HepG2 (cell line): Measurements from ENCODE around the gene GP1BA. TPM values are rescaled to one million over a fixed set of nuclear protein-coding genes. Genes with fewer than 3 reads are reported as not detected.

Experiments
- AGO2 ChIP-seq: fragments of 200-400 bp; formaldehyde crosslinking; optimal IDR thresholded peaks from 2 replicates; pipeline ENCODE3; 2017; ENCODE audit warnings: mild to moderate bottlenecking, low read depth, low read length, moderate library complexity
- CREB1 ChIP-seq, 2 experiments: fragments of 450-650 bp in 1 of 2; IDR thresholded peaks; 2 replicates each; pipeline ENCODE4 v1.6.1; 2016 to 2017; ENCODE audit warnings: control low read depth in 1 of 2, mild to moderate bottlenecking in 1 of 2, missing compliant biosample characterization in 1 of 2, missing genetic modification characterization in 1 of 2
- EEA1 ChIP-seq: sonication (generic); formaldehyde crosslinking; IDR thresholded peaks from 2 replicates; pipeline ENCODE4 v1.5.1; 2020; ENCODE audit warnings: mild to moderate bottlenecking, missing genetic modification reagents, borderline replicate concordance
- GZF1 ChIP-seq: sonication (generic); formaldehyde crosslinking; IDR thresholded peaks from 2 replicates; pipeline ENCODE4 v1.5.1; 2020; ENCODE audit warnings: mild to moderate bottlenecking, missing genetic modification reagents
- HES4 ChIP-seq: sonication (generic); formaldehyde crosslinking; IDR thresholded peaks from 2 replicates; pipeline ENCODE4 v1.9.0; 2021; ENCODE audit warnings: mild to moderate bottlenecking, missing genetic modification reagents, borderline replicate concordance
- HOXA7 ChIP-seq: sonication (generic); formaldehyde crosslinking; IDR thresholded peaks from 2 replicates; pipeline ENCODE4 v1.8.1; 2022; ENCODE audit warnings: mild to moderate bottlenecking, missing genetic modification reagents, moderate library complexity
- JARID2 ChIP-seq: sonication (generic); formaldehyde crosslinking; IDR thresholded peaks from 2 replicates; pipeline ENCODE4 v1.8.1; 2023; ENCODE audit warnings: missing genetic modification reagents, inconsistent platforms; ENCODE audit not compliant: insufficient replicate concordance
- MBNL3 ChIP-seq: fragments of 250-450 bp; sonication (Bioruptor Pico); conservative IDR thresholded peaks from 2 replicates; pipeline ENCODE4 v1.8.0; 2022; ENCODE audit warnings: mild to moderate bottlenecking, inconsistent platforms
- PHF21A ChIP-seq: sonication (generic); formaldehyde crosslinking; IDR thresholded peaks from 2 replicates; pipeline ENCODE4 v1.5.0; 2020; ENCODE audit warnings: mild to moderate bottlenecking, missing genetic modification reagents
- RBM22 ChIP-seq: fragments of 200-400 bp; formaldehyde crosslinking; optimal IDR thresholded peaks from 2 replicates; pipeline ENCODE3; 2017; ENCODE audit warnings: mild to moderate bottlenecking, low read length, moderate library complexity
- SAP130 ChIP-seq: IDR thresholded peaks from 2 replicates; pipeline ENCODE4 v1.6.1; 2016; ENCODE audit warnings: low read depth
- SMYD3 ChIP-seq: sonication (generic); formaldehyde crosslinking; IDR thresholded peaks from 2 replicates; pipeline ENCODE4 v1.8.1; 2023; ENCODE audit warnings: mild to moderate bottlenecking, missing genetic modification reagents
- SNRNP70 ChIP-seq: fragments of 200-400 bp; formaldehyde crosslinking; IDR thresholded peaks from 2 replicates; pipeline ENCODE4 v1.6.1; 2017; ENCODE audit warnings: mild to moderate bottlenecking, low read depth, low read length, moderate library complexity
- TAF1 ChIP-seq: sonication (generic); formaldehyde crosslinking; IDR thresholded peaks from 2 replicates; pipeline ENCODE4 v1.4.0; 2020; ENCODE audit warnings: missing genetic modification reagents
- TCF12 ChIP-seq, 2 experiments: fragments of 450-650 bp in 1 of 2; sonication (generic) in 1 of 2; formaldehyde crosslinking in 1 of 2; IDR thresholded peaks; 2 replicates each; pipeline versions ENCODE4 v1.6.1 to v1.8.0; 2017 to 2022; ENCODE audit warnings: antibody characterized with exemption in 1 of 2, mild to moderate bottlenecking in 1 of 2, missing genetic modification reagents in 1 of 2, moderate library complexity in 1 of 2
- TCF7L2 ChIP-seq: IDR thresholded peaks from 2 replicates; pipeline ENCODE4 v1.6.1; 2011; ENCODE audit warnings: mild to moderate bottlenecking, low read depth, low read length, moderate library complexity
- ZNF234 ChIP-seq: sonication (generic); formaldehyde crosslinking; conservative IDR thresholded peaks from 2 replicates; pipeline ENCODE4 v1.5.1; 2020; ENCODE audit warnings: mild to moderate bottlenecking, missing genetic modification reagents
- ZNF451 ChIP-seq: sonication (generic); formaldehyde crosslinking; IDR thresholded peaks from 2 replicates; pipeline ENCODE4 v1.5.0; 2020; ENCODE audit warnings: mild to moderate bottlenecking, missing genetic modification reagents
- ZNF558 ChIP-seq: sonication (generic); formaldehyde crosslinking; IDR thresholded peaks from 2 replicates; pipeline ENCODE4 v1.9.0; 2022; ENCODE audit warnings: mild to moderate bottlenecking, missing genetic modification reagents, borderline replicate concordance
- ZNF713 ChIP-seq: sonication (generic); formaldehyde crosslinking; IDR thresholded peaks from 2 replicates; pipeline ENCODE4 v1.4.0; 2020; ENCODE audit warnings: mild to moderate bottlenecking, missing genetic modification reagents
- polyA plus RNA-seq, 8 experiments: library from polyadenylated mRNA; depleted of rRNA in 3 of 8; stranded (reverse) in 7 of 8; unstranded in 1 of 8; fragments of >200 nt; fragmentation: Illumina TruSeq in 4 of 8; extraction: Trizol in 4 of 8; gene quantifications; 2 replicates each; pipeline versions ENCODE4 v1.2.1 to v1.2.3, GENCODE V29; 2011 to 2016; ENCODE audit warnings: low read depth in 4 of 8, missing spikeins in 1 of 8, mixed read lengths in 1 of 8; ENCODE audit not compliant: insufficient read depth in 1 of 8
- total RNA-seq, 5 experiments: library from RNA; depleted of rRNA; stranded (reverse); fragments of >200 nt; fragmentation: Illumina TruSeq; extraction: Trizol; gene quantifications; 2 replicates each; pipeline ENCODE4 v1.2.3, GENCODE V29; 2016; ENCODE audit warnings: low read depth in 1 of 5
- TF ChIP-seq, protein P1 (sequence below): sonication (generic); formaldehyde crosslinking; IDR thresholded peaks from 2 replicates; pipeline ENCODE4 v1.9.0; 2021; ENCODE audit warnings: missing genetic modification reagents, mild to moderate bottlenecking, borderline replicate concordance
- TF ChIP-seq, protein P2 (sequence below): sonication (generic); formaldehyde crosslinking; IDR thresholded peaks from 2 replicates; pipeline ENCODE4 v1.8.0; 2022; ENCODE audit warnings: mild to moderate bottlenecking, missing genetic modification reagents
- TF ChIP-seq, protein P3 (sequence below): IDR thresholded peaks from 2 replicates; pipeline ENCODE4 v1.6.1; 2016; ENCODE audit warnings: missing compliant biosample characterization, missing genetic modification reagents, borderline replicate concordance
- TF ChIP-seq, protein P4 (sequence below): sonication (generic); formaldehyde crosslinking; IDR thresholded peaks from 2 replicates; pipeline ENCODE4 v1.9.0; 2022; ENCODE audit warnings: low read depth, missing genetic modification reagents

Gene GP1BA
- total and polyA plus RNA-seq, 2 of the 13 experiments (the other 11 are each of a cell fraction or from before 2014, with no cell fraction given), result not detected

DNA sequence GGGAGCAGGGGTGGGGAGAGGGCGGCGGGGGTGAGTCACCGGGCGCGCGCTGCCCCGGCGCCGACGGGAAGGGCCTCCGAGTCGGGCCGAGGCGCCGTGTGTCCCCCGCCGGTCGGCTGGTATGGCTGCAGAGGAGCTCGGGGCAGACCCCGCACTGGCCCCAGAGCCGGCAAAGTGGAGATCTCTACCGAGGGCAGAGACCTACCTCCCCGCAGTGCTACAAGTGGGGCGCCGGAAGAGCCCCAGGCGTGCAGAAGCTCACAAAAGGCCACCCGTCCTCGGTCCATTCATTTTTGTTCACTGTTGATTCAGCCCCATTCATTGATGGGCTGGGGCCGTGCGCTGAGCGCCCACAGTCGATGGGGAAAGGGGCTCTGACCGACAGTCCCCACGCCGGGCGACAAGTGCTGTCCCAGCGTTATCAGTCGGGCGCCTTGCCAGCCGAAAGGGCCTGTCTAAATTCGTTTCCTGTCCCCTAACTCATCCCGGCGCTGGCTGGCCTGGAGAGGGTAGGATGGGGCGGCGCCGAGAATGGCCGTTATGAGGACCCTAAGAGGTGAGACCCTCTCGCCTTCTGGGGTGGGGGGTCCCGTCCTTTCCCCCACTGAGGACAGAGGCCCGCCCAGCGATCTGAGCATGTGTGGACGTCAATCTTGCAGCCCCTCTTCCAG is 18.1 kb downstream of the GP1BA start (continued):
- TF ChIP-seq ZNF234 (CRISPR knock-in tag) (no peak), HES4 (CRISPR knock-in tag) (0 out of 2 replicates have a peak, but pooled peaks have one; percentile 4), TAF1 (CRISPR knock-in tag) (peak; percentile 62), CREB1 (IDR thresholded peaks at IDR 0.05) (no peak), CREB1 (CRISPR knock-in tag; IDR thresholded peaks at IDR 0.05) (no peak), TCF7L2 (no peak), RBM22 (no peak), PHF21A (CRISPR knock-in tag) (no peak), EEA1 (CRISPR knock-in tag) (no peak; the same call in 1 of the 2 replicates), AGO2 (peak; percentile 58), SNRNP70 (no peak), ZNF558 (no peak), JARID2 (no peak), SAP130 (CRISPR knock-in tag) (peak; percentile 40; the same call in 1 of the 2 replicates), SMYD3 (no peak), TCF12 (IDR thresholded peaks at IDR 0.05) (no peak), TCF12 (CRISPR knock-in tag; IDR thresholded peaks at IDR 0.05) (0 out of 2 replicates have a peak, but pooled peaks have one; percentile 48), ZNF713 (CRISPR knock-in tag) (no peak), HOXA7 (CRISPR knock-in tag) (no peak), GZF1 (CRISPR knock-in tag) (no peak), MBNL3 (CRISPR knock-in tag) (no peak), ZNF451 (CRISPR knock-in tag) (no peak)
- TF ChIP-seq, protein P1, sequence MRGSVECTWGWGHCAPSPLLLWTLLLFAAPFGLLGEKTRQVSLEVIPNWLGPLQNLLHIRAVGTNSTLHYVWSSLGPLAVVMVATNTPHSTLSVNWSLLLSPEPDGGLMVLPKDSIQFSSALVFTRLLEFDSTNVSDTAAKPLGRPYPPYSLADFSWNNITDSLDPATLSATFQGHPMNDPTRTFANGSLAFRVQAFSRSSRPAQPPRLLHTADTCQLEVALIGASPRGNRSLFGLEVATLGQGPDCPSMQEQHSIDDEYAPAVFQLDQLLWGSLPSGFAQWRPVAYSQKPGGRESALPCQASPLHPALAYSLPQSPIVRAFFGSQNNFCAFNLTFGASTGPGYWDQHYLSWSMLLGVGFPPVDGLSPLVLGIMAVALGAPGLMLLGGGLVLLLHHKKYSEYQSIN, result no peak
- TF ChIP-seq, protein P2, sequence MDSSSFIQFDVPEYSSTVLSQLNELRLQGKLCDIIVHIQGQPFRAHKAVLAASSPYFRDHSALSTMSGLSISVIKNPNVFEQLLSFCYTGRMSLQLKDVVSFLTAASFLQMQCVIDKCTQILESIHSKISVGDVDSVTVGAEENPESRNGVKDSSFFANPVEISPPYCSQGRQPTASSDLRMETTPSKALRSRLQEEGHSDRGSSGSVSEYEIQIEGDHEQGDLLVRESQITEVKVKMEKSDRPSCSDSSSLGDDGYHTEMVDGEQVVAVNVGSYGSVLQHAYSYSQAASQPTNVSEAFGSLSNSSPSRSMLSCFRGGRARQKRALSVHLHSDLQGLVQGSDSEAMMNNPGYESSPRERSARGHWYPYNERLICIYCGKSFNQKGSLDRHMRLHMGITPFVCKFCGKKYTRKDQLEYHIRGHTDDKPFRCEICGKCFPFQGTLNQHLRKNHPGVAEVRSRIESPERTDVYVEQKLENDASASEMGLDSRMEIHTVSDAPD (CRISPR knock-in tag), result no peak
- TF ChIP-seq, protein P3, sequence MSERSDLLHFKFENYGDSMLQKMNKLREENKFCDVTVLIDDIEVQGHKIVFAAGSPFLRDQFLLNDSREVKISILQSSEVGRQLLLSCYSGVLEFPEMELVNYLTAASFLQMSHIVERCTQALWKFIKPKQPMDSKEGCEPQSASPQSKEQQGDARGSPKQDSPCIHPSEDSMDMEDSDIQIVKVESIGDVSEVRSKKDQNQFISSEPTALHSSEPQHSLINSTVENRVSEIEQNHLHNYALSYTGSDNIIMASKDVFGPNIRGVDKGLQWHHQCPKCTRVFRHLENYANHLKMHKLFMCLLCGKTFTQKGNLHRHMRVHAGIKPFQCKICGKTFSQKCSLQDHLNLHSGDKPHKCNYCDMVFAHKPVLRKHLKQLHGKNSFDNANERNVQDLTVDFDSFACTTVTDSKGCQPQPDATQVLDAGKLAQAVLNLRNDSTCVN (CRISPR knock-in tag), result no peak
- TF ChIP-seq, protein P4, sequence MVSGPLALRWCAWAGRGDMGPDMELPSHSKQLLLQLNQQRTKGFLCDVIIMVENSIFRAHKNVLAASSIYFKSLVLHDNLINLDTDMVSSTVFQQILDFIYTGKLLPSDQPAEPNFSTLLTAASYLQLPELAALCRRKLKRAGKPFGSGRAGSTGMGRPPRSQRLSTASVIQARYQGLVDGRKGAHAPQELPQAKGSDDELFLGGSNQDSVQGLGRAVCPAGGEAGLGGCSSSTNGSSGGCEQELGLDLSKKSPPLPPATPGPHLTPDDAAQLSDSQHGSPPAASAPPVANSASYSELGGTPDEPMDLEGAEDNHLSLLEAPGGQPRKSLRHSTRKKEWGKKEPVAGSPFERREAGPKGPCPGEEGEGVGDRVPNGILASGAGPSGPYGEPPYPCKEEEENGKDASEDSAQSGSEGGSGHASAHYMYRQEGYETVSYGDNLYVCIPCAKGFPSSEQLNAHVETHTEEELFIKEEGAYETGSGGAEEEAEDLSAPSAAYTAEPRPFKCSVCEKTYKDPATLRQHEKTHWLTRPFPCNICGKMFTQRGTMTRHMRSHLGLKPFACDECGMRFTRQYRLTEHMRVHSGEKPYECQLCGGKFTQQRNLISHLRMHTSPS (CRISPR knock-in tag), result no peak
